Measurements from ENCODE around the gene ZNF764. TPM values are rescaled to one million over a fixed set of nuclear protein-coding genes. Genes with fewer than 3 reads are reported as not detected.

Gene ZNF764
- total and polyA plus RNA-seq, 2 experiments from 2014 or later: 5.6 to 12.9 TPM

Small RNA genes within 50 kb of the gene (microRNA-seq; reads per million reads assigned to microRNA genes)
- gene MIR4518: not detected

Small RNA genes within 50 kb of the gene (small RNA-seq; reads per million reads assigned to genes)
- not detected for gene AC093249.4 (ENCODE audit: low replicate concordance)
- not detected for gene MIR4518 (ENCODE audit: low replicate concordance)

Other genes with a start within 250 kb of the ZNF764 start
- 33.9 and 38.7 TPM in 2 replicates for gene CD2BP2, start 203.1 kb downstream of the ZNF764 start, total RNA-seq (2014; rRNA removed; shearing (Covaris generic))
- 21.0 and 23.1 TPM in 2 replicates for gene CD2BP2, start 203.1 kb downstream of the ZNF764 start, polyA plus RNA-seq (2016; fragmentation: Nextera tagmentation; extraction: Ambion mirVana)
- gene TBC1D10B, start 187.9 kb downstream of the ZNF764 start, total RNA-seq (2014; rRNA removed; shearing (Covaris generic)): 19.6 and 30.8 TPM in 2 replicates
- 13.3 TPM in 2 replicates for gene TBC1D10B, start 187.9 kb downstream of the ZNF764 start, polyA plus RNA-seq (2016; fragmentation: Nextera tagmentation; extraction: Ambion mirVana)
- gene MYL11, start 183.6 kb downstream of the ZNF764 start, total RNA-seq (2014; rRNA removed; shearing (Covaris generic)): not detected in 2 replicates
- gene MYL11, start 183.6 kb downstream of the ZNF764 start, polyA plus RNA-seq (2016; fragmentation: Nextera tagmentation; extraction: Ambion mirVana): 3.5 and 7.3 TPM in 2 replicates
- gene SEPTIN1, start 175.8 kb downstream of the ZNF764 start, total RNA-seq (2014; rRNA removed; shearing (Covaris generic)): 0.21 and 0.35 TPM in 2 replicates
- gene SEPTIN1, start 175.8 kb downstream of the ZNF764 start, polyA plus RNA-seq (2016; fragmentation: Nextera tagmentation; extraction: Ambion mirVana): 3.3 and 3.9 TPM in 2 replicates
- gene ZNF48, start 163.0 kb downstream of the ZNF764 start, total RNA-seq (2014; rRNA removed; shearing (Covaris generic)): 37.9 and 44.3 TPM in 2 replicates
- gene ZNF48, start 163.0 kb downstream of the ZNF764 start, polyA plus RNA-seq (2016; fragmentation: Nextera tagmentation; extraction: Ambion mirVana): 4.8 and 6.2 TPM in 2 replicates
- gene ZNF771, start 150.8 kb downstream of the ZNF764 start, total RNA-seq (2014; rRNA removed; shearing (Covaris generic)): 12.0 and 16.1 TPM in 2 replicates
- 10.8 and 12.7 TPM in 2 replicates for gene ZNF771, start 150.8 kb downstream of the ZNF764 start, polyA plus RNA-seq (2016; fragmentation: Nextera tagmentation; extraction: Ambion mirVana)
- gene DCTPP1, start 128.3 kb downstream of the ZNF764 start, total RNA-seq (2014; rRNA removed; shearing (Covaris generic)): 46.1 and 54.1 TPM in 2 replicates
- gene DCTPP1, start 128.3 kb downstream of the ZNF764 start, polyA plus RNA-seq (2016; fragmentation: Nextera tagmentation; extraction: Ambion mirVana): 51.7 and 58.3 TPM in 2 replicates
- 35.2 and 43.0 TPM in 2 replicates for gene SEPHS2, start 112.5 kb downstream of the ZNF764 start, total RNA-seq (2014; rRNA removed; shearing (Covaris generic))
- 27.3 and 29.7 TPM in 2 replicates for gene SEPHS2, start 112.5 kb downstream of the ZNF764 start, polyA plus RNA-seq (2016; fragmentation: Nextera tagmentation; extraction: Ambion mirVana)
- gene ITGAL, start 85.6 kb downstream of the ZNF764 start, total RNA-seq (2014; rRNA removed; shearing (Covaris generic)): 0.07 TPM in 1 of 2 replicates, not detected in the other
- gene ITGAL, start 85.6 kb downstream of the ZNF764 start, polyA plus RNA-seq (2016; fragmentation: Nextera tagmentation; extraction: Ambion mirVana): 0.05 and 0.43 TPM in 2 replicates
- 34.6 and 43.0 TPM in 2 replicates for gene ZNF768, start 31.8 kb downstream of the ZNF764 start, total RNA-seq (2014; rRNA removed; shearing (Covaris generic))
- gene ZNF768, start 31.8 kb downstream of the ZNF764 start, polyA plus RNA-seq (2016; fragmentation: Nextera tagmentation; extraction: Ambion mirVana): 8.3 and 8.5 TPM in 2 replicates
- 10.8 and 12.6 TPM in 2 replicates for gene ZNF747, start 23.5 kb downstream of the ZNF764 start, total RNA-seq (2014; rRNA removed; shearing (Covaris generic))
- 3.0 and 4.2 TPM in 2 replicates for gene ZNF747, start 23.5 kb downstream of the ZNF764 start, polyA plus RNA-seq (2016; fragmentation: Nextera tagmentation; extraction: Ambion mirVana)
- 1.3 and 4.0 TPM in 2 replicates for gene ZNF688, start 13.3 kb upstream of the ZNF764 start, total RNA-seq (2014; rRNA removed; shearing (Covaris generic))
- 4.4 and 6.2 TPM in 2 replicates for gene ZNF688, start 13.3 kb upstream of the ZNF764 start, polyA plus RNA-seq (2016; fragmentation: Nextera tagmentation; extraction: Ambion mirVana)
- 7.1 and 7.5 TPM in 2 replicates for gene ZNF785, start 27.3 kb upstream of the ZNF764 start, total RNA-seq (2014; rRNA removed; shearing (Covaris generic))
- gene ZNF785, start 27.3 kb upstream of the ZNF764 start, polyA plus RNA-seq (2016; fragmentation: Nextera tagmentation; extraction: Ambion mirVana): 4.9 and 5.4 TPM in 2 replicates
- 13.4 and 16.7 TPM in 2 replicates for gene ZNF689, start 52.0 kb upstream of the ZNF764 start, total RNA-seq (2014; rRNA removed; shearing (Covaris generic))
- 5.3 and 5.9 TPM in 2 replicates for gene ZNF689, start 52.0 kb upstream of the ZNF764 start, polyA plus RNA-seq (2016; fragmentation: Nextera tagmentation; extraction: Ambion mirVana)
- gene PRR14, start 92.6 kb upstream of the ZNF764 start, total RNA-seq (2014; rRNA removed; shearing (Covaris generic)): 4.6 and 8.9 TPM in 2 replicates
- gene PRR14, start 92.6 kb upstream of the ZNF764 start, polyA plus RNA-seq (2016; fragmentation: Nextera tagmentation; extraction: Ambion mirVana): 12.7 and 13.0 TPM in 2 replicates
- 5.2 and 7.2 TPM in 2 replicates for gene FBRS, start 100.1 kb upstream of the ZNF764 start, total RNA-seq (2014; rRNA removed; shearing (Covaris generic))
- 2.3 and 2.7 TPM in 2 replicates for gene FBRS, start 100.1 kb upstream of the ZNF764 start, polyA plus RNA-seq (2016; fragmentation: Nextera tagmentation; extraction: Ambion mirVana)
- 38.4 and 44.3 TPM in 2 replicates for gene SRCAP, start 140.8 kb upstream of the ZNF764 start, total RNA-seq (2014; rRNA removed; shearing (Covaris generic))
- gene SRCAP, start 140.8 kb upstream of the ZNF764 start, polyA plus RNA-seq (2016; fragmentation: Nextera tagmentation; extraction: Ambion mirVana): 14.1 and 15.3 TPM in 2 replicates
- gene PHKG2, start 190.1 kb upstream of the ZNF764 start, total RNA-seq (2014; rRNA removed; shearing (Covaris generic)): 27.0 and 31.3 TPM in 2 replicates
- gene PHKG2, start 190.1 kb upstream of the ZNF764 start, polyA plus RNA-seq (2016; fragmentation: Nextera tagmentation; extraction: Ambion mirVana): 26.9 and 28.1 TPM in 2 replicates
- 2.2 and 2.7 TPM in 2 replicates for gene CFAP119, start 203.7 kb upstream of the ZNF764 start, total RNA-seq (2014; rRNA removed; shearing (Covaris generic))
- gene CFAP119, start 203.7 kb upstream of the ZNF764 start, polyA plus RNA-seq (2016; fragmentation: Nextera tagmentation; extraction: Ambion mirVana): 4.4 and 5.2 TPM in 2 replicates
- gene RNF40, start 203.9 kb upstream of the ZNF764 start, total RNA-seq (2014; rRNA removed; shearing (Covaris generic)): 78.5 and 80.2 TPM in 2 replicates
- gene RNF40, start 203.9 kb upstream of the ZNF764 start, polyA plus RNA-seq (2016; fragmentation: Nextera tagmentation; extraction: Ambion mirVana): 32.6 and 36.0 TPM in 2 replicates
- 18.5 and 20.3 TPM in 2 replicates for gene ZNF629, start 228.8 kb upstream of the ZNF764 start, total RNA-seq (2014; rRNA removed; shearing (Covaris generic))
- 3.9 and 4.1 TPM in 2 replicates for gene ZNF629, start 228.8 kb upstream of the ZNF764 start, polyA plus RNA-seq (2016; fragmentation: Nextera tagmentation; extraction: Ambion mirVana)

Measured in GM23338 (cell line).